MM.1S (cell line): ENCODE results near the gene KRT80.

Source experiments
- EZH2phosphoT487 ChIP-seq: fragments of 300-600 bp; sonication (generic); IDR thresholded peaks from 2 replicates; pipeline ENCODE4 v1.6.1; 2018; ENCODE audit warnings: antibody characterized with exemption, low read length
- TF ChIP-seq, protein P1 (sequence below): fragments of 300-600 bp; sonication (generic); IDR thresholded peaks from 2 replicates; pipeline ENCODE4 v1.5.1; 2016; ENCODE audit warnings: antibody characterized with exemption, low read length, mixed read lengths

- TF ChIP-seq, protein P1, sequence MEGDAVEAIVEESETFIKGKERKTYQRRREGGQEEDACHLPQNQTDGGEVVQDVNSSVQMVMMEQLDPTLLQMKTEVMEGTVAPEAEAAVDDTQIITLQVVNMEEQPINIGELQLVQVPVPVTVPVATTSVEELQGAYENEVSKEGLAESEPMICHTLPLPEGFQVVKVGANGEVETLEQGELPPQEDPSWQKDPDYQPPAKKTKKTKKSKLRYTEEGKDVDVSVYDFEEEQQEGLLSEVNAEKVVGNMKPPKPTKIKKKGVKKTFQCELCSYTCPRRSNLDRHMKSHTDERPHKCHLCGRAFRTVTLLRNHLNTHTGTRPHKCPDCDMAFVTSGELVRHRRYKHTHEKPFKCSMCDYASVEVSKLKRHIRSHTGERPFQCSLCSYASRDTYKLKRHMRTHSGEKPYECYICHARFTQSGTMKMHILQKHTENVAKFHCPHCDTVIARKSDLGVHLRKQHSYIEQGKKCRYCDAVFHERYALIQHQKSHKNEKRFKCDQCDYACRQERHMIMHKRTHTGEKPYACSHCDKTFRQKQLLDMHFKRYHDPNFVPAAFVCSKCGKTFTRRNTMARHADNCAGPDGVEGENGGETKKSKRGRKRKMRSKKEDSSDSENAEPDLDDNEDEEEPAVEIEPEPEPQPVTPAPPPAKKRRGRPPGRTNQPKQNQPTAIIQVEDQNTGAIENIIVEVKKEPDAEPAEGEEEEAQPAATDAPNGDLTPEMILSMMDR, result no peak
- no peak for TF ChIP-seq EZH2phosphoT487
Measured at GRCh38 chr12:52182384-52182783, 9.4 kb downstream of the KRT80 start.
